HG02970 (cell line): ENCODE results near the gene SIVA1.

Experiments used
- ATAC-seq: cut with Tn5 transposase; IDR thresholded peaks from one replicate; pipeline ENCODE4 v1.9.1; 2021; ENCODE audit warnings: mild to moderate bottlenecking, moderate library complexity, moderate number of reproducible peaks; ENCODE audit not compliant: unreplicated experiment, low FRiP score

SIVA1 gene

GRCh38 chr14:104805326-104805678 is 52.4 kb downstream of the SIVA1 start:
- no peak for ATAC-seq

GRCh38 chr14:104805941-104806624 is 53.1 kb downstream of the SIVA1 start:
- ATAC-seq, result no peak

GRCh38 chr14:104806625-104807465 is 53.9 kb downstream of the SIVA1 start:
- ATAC-seq, result no peak

GRCh38 chr14:104808456-104808855 is 55.5 kb downstream of the SIVA1 start:
- ATAC-seq, result no peak
